VCaP (cell line): Measurements from ENCODE around the gene CYP26B1.

Experiments
- H3K27ac ChIP-seq: fragments of 450-650 bp; 2 replicates; pipeline ENCODE4 v1.5.1; 2017
- TF ChIP-seq, protein P1 (sequence below): fragments of 450-650 bp; conservative IDR thresholded peaks from 2 replicates; pipeline ENCODE4 v1.5.1; 2017; ENCODE audit warnings: mild to moderate bottlenecking, moderate library complexity

CYP26B1 gene, protein sequence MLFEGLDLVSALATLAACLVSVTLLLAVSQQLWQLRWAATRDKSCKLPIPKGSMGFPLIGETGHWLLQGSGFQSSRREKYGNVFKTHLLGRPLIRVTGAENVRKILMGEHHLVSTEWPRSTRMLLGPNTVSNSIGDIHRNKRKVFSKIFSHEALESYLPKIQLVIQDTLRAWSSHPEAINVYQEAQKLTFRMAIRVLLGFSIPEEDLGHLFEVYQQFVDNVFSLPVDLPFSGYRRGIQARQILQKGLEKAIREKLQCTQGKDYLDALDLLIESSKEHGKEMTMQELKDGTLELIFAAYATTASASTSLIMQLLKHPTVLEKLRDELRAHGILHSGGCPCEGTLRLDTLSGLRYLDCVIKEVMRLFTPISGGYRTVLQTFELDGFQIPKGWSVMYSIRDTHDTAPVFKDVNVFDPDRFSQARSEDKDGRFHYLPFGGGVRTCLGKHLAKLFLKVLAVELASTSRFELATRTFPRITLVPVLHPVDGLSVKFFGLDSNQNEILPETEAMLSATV

DNA sequence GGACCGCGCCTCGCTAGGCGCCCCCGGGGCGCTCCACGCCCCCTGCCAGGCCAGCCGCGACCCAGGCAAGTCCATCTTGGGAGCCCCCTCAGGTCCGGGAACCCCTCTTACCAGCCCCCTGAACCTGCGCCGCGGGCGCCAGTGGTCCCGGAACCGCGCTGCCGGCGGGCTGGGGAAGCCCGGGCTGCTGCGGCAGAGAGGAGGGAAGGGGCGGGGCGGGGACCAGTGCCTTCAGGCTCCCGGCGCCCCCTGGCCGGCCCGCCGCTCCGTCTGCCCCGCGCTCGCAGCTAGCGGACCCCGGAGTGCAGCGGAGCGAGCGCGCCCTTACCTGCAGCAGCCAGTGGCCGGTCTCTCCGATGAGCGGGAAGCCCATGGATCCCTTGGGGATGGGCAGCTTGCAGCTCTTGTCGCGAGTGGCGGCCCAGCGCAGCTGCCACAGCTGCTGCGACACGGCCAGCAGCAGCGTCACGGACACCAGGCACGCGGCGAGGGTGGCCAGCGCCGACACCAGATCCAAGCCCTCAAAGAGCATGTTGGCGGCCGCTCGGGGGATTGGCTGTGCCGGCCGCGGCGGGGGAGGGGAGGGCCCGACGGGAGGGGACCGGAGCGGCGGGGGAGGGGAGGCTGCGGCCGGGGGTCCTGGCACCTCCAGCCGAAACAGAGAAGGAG, at the start of gene CYP26B1:
CYP26B1 (minus strand) TSS at position 560 of the 669 bp plus-strand sequence; CDS start at position 532, 28 bp downstream.
- TF ChIP-seq, protein P1, sequence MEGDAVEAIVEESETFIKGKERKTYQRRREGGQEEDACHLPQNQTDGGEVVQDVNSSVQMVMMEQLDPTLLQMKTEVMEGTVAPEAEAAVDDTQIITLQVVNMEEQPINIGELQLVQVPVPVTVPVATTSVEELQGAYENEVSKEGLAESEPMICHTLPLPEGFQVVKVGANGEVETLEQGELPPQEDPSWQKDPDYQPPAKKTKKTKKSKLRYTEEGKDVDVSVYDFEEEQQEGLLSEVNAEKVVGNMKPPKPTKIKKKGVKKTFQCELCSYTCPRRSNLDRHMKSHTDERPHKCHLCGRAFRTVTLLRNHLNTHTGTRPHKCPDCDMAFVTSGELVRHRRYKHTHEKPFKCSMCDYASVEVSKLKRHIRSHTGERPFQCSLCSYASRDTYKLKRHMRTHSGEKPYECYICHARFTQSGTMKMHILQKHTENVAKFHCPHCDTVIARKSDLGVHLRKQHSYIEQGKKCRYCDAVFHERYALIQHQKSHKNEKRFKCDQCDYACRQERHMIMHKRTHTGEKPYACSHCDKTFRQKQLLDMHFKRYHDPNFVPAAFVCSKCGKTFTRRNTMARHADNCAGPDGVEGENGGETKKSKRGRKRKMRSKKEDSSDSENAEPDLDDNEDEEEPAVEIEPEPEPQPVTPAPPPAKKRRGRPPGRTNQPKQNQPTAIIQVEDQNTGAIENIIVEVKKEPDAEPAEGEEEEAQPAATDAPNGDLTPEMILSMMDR: no peak
- no peak within 1 kb of the TSS for H3K27ac ChIP-seq

DNA sequence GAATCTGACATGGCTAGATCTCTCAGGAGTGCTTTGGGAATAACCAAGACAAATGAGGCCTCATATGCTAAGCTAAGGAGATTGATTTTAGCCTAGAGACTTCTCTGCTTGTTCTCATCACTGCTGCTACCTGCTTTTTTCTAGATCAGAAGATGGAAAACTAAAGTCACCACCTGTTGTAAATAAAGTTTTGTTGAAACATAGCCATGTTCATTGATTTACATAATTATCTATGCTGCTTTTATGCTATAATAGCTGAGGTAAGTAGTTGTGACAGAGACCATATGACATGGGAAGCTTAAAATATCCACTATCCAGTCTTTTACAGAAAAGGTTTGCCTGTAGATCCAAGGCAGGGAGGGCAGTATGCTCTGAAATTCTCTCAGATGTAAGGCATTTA, 46.1 kb upstream of the CYP26B1 start:
- no peak overlapping the region for H3K27ac ChIP-seq
- TF ChIP-seq, protein P1: no peak

DNA sequence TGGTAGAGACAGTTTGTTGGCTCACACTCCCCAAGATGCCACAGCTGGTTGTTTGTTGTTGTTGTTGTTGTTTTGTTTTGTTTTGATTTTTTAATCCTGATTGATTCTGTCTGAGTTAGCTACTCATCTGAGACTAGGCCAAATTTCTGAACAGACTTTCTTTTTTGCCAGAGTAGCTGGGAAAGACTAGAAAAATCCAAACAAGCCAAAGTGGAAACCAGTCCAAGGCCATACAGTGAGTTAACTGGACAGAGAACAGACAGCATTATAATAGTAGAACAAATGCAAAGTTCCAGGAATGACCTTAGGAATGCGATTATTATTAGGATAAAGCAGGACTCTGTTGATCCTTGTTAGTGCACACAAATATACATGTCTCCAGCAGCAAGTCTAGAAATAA, 43.8 kb upstream of the CYP26B1 start:
- no peak overlapping the region for H3K27ac ChIP-seq
- TF ChIP-seq, protein P1: no peak

DNA sequence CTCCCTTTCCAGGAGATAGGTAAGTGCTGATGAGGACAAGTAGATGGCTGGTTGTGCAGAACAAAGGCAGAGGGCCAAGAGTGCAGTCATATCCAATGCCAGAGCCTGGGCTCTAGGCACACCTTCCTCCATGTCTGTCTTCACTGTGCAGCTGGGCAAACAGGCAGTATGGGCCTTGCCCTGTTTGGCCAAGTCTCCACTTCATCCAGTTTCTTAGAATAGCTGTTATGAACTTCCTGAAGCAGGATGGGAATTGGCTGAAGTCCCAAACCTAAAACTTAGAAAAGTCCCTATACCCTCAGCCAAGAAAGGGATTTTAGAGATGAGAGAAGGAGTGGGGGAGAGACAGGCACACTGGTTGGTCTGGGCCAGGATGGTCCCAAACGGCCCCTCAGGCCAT, 37.5 kb upstream of the CYP26B1 start:
- no peak overlapping the region for H3K27ac ChIP-seq
- TF ChIP-seq, protein P1: no peak

DNA sequence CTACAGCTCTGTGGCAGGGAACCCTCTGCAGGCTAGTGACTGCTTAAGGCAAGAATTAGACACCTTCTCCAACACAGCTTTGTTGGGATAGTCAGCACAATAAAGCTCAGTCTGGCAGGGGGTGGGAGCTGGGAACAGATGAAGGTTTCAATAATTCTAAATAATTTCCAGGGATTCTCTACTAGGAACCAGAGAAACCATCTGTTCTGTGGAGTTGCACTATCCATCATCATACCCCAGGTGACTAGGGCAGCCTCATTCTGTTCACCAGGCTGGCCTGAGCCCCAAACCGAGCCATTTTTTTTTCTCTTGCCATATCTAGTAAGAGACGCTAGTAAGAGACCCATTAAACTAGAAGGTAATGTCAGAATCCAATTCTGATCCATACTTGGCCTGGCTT, 35.8 kb upstream of the CYP26B1 start:
- TF ChIP-seq, protein P1: no peak
- H3K27ac ChIP-seq: no peak overlapping the region

DNA sequence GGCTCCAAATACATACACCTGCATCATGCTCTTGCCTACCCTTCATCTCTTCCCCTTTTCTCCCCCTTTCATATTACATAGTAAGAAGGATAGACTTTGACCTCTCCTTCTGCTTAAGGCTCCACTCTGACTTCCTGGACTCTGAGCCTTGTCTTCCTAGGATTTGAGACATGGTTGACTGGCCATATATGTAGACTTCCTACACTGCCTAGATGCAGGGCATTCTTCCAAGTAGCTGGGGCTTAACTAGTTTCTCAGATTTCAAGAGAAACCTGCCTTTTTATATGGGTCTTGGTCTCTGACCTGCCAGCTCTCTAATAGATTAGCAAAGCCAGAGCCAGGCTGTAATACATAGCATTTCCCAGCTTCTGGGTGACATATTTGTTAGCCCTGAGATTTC, 35.4 kb upstream of the CYP26B1 start:
- TF ChIP-seq, protein P1: no peak
- H3K27ac ChIP-seq: no peak overlapping the region

DNA sequence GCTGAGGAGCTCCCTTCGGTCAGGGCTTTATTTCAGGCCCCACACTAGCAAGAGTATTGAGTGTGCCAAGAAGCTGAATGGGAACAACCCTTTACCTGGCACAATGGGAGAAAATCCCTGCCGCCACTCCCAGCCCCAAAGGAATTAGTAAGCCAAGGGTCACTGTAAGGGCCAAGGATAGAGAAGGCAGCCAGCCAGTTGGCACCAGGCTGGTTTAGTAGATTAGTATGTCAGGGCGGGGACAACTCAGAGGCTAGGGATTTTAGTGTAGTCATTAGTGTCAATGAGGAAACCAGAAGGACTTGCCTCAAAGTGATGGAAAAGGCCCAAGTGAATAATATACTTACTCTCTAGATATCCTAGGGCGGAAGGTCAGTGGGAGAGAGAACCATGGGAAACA, 34.9 kb upstream of the CYP26B1 start:
- no peak overlapping the region for H3K27ac ChIP-seq
- TF ChIP-seq, protein P1: no peak
